HG03378 (cell line): ENCODE data around the gene INTS1.
A peak's percentile ranks its signal among the peaks of the same experiment; 100 is the strongest.

Experiments
- ATAC-seq: cut with Tn5 transposase; IDR thresholded peaks from one replicate; pipeline ENCODE4 v1.9.1; 2021; ENCODE audit warnings: mild to moderate bottlenecking, moderate library complexity; ENCODE audit not compliant: unreplicated experiment

INTS1 gene

GRCh38 chr7:1503816-1504775 lies at the start of gene INTS1:
Gene INTS1, minus strand, starts transcription at chr7:1504389. Its CDS starts 429 bp downstream, at chr7:1503960.
- ATAC-seq: peak; percentile 61

GRCh38 chr7:1553512-1554210 lies 49.5 kb upstream of the INTS1 start:
- no peak for ATAC-seq

GRCh38 chr7:1552200-1552599 lies 48.0 kb upstream of the INTS1 start:
- ATAC-seq: no peak

GRCh38 chr7:1550846-1551155 lies 46.6 kb upstream of the INTS1 start:
- no peak for ATAC-seq

- no peak for ATAC-seq
Measured at GRCh38 chr7:1550005-1550845, 46.0 kb upstream of the INTS1 start.

- ATAC-seq: no peak
Measured at GRCh38 chr7:1549357-1550004, 45.3 kb upstream of the INTS1 start.

- no peak for ATAC-seq
Measured at GRCh38 chr7:1548944-1549343, 44.8 kb upstream of the INTS1 start.

GRCh38 chr7:1548438-1548831 lies 44.2 kb upstream of the INTS1 start:
- no peak for ATAC-seq

GRCh38 chr7:1547777-1548437 lies 43.7 kb upstream of the INTS1 start:
- ATAC-seq: no peak

- ATAC-seq: no peak
Measured at GRCh38 chr7:1546909-1547776, 43.0 kb upstream of the INTS1 start.

- ATAC-seq: no peak
Measured at GRCh38 chr7:1546274-1546908, 42.2 kb upstream of the INTS1 start.

GRCh38 chr7:1545417-1546246 lies 41.4 kb upstream of the INTS1 start:
- ATAC-seq: no peak

- no peak for ATAC-seq
Measured at GRCh38 chr7:1544896-1545416, 40.8 kb upstream of the INTS1 start.

- ATAC-seq: no peak
Measured at GRCh38 chr7:1544178-1544895, 40.1 kb upstream of the INTS1 start.

GRCh38 chr7:1543826-1544177 lies 39.6 kb upstream of the INTS1 start:
- ATAC-seq: no peak

- ATAC-seq: no peak
Measured at GRCh38 chr7:1542841-1543747, 38.9 kb upstream of the INTS1 start.
